AG04449 (cell line): Measurements from ENCODE around the gene CALCR.
A peak's percentile ranks its signal among the peaks of the same experiment; 100 is the strongest.

Experiments used
- CTCF ChIA-PET: fragments of 350-600 bp; formaldehyde crosslinking; extraction: SDS; loops from one replicate; lab custom pipeline; 2021; ENCODE audit warnings: antibody characterized with exemption; lab: Yijun Ruan, JAX
- POLR2A ChIA-PET: fragments of 400-600, 350-600 bp; formaldehyde crosslinking; extraction: SDS; loops from one replicate; lab custom pipeline; 2020; ENCODE audit warnings: antibody characterized with exemption, inconsistent platforms; lab: Yijun Ruan, JAX
- DNase-seq: peaks from one replicate; pipeline ENCODE4 v3.0.0-alpha.2; 2010; ENCODE audit warnings: low read depth, low spot score
- H3K4me3 ChIP-seq: 2 replicates; pipeline ENCODE4 v1.5.1; 2011; ENCODE audit warnings: low read depth, mild to moderate bottlenecking, control low read depth, low read length
- CTCF ChIP-seq: IDR thresholded peaks from one replicate; pipeline ENCODE4 v1.5.1; 2011; ENCODE audit warnings: mild to moderate bottlenecking, moderate library complexity, low read length, control low read depth, inconsistent platforms; ENCODE audit not compliant: insufficient read depth; ENCODE audit errors: missing control alignments

CALCR gene

GRCh38 chr7:93574646-93575554 is at the start of gene CALCR:
CALCR (minus strand) TSS chr7:93574724; CDS start chr7:93486981, 87,743 bp downstream.
- ChIA-PET CTCF (no interaction called here), POLR2A (no interaction called here)
- TF ChIP-seq CTCF: no peak
- no peak within 1 kb of the TSS for H3K4me3 ChIP-seq
- no peak for DNase-seq

- no peak overlapping the region for H3K4me3 ChIP-seq
- DNase-seq: no peak
- no peak for TF ChIP-seq CTCF
- POLR2A ChIA-PET: no interaction called here
- CTCF ChIA-PET: no interaction called here
Observed at GRCh38 chr7:93623816-93624215, 49.3 kb upstream of the CALCR start.

GRCh38 chr7:93622036-93623033 is 47.8 kb upstream of the CALCR start:
- POLR2A ChIA-PET: no interaction called here
- H3K4me3 ChIP-seq: no peak overlapping the region
- CTCF ChIA-PET: interaction anchor here (0.7 to 1.8 kb wide), 11 partner anchors 10 to 667 kb away, joined by 3 to 9 read pairs (median 5); no protein-coding TSS in a partner anchor
- no peak for DNase-seq
- TF ChIP-seq CTCF: peak; percentile 42

GRCh38 chr7:93620864-93621263 is 46.3 kb upstream of the CALCR start:
- POLR2A ChIA-PET: no interaction called here
- no peak for TF ChIP-seq CTCF
- DNase-seq: no peak
- CTCF ChIA-PET: interaction anchor here (1.0 to 1.8 kb wide), 8 partner anchors 9 to 657 kb away, joined by 3 to 9 read pairs (median 5); no protein-coding TSS in a partner anchor
- H3K4me3 ChIP-seq: no peak overlapping the region

- no peak for TF ChIP-seq CTCF
- ChIA-PET CTCF (interaction anchor here (1.0 to 1.7 kb wide), 2 partner anchors 12 to 611 kb away, joined by 3 to 5 read pairs; no protein-coding TSS in a partner anchor), POLR2A (no interaction called here)
- no peak overlapping the region for H3K4me3 ChIP-seq
- DNase-seq: no peak
Observed at GRCh38 chr7:93620057-93620456, 45.5 kb upstream of the CALCR start.
